Measurements from ENCODE around the gene FAM170B.

GRCh38 chr10:49158404-49158803, 24.6 kb upstream of the FAM170B start:
- TF ChIP-seq CTCF (conservative IDR thresholded peaks at IDR 0.05 in 1 of 2, IDR thresholded peaks at IDR 0.05 in 1 of 2; ENCODE audit: extremely low read depth in 1 of 2, insufficient read depth in 1 of 2, low read depth in 1 of 2, low read length in 2 of 2) (no peak), EZH2 (IDR thresholded peaks at IDR 0.05; ENCODE audit: borderline replicate concordance, low read length) (no peak)

Measured in mammary epithelial cell (primary cell).